Esophagus squamous epithelium (tissue), 4 donors: ENCODE data around the gene VPS16.
A peak's percentile ranks its signal among the peaks of the same experiment; 100 is the strongest.

ENCODE experiments used
- CTCF ChIP-seq, 6 experiments: fragments of 450-650 bp in 4 of 6; fragments of 200-600 bp in 2 of 6; sonication (generic) in 2 of 6; IDR thresholded peaks; one replicate each; pipeline ENCODE4 v1.5.1; 2016 to 2019; ENCODE audit warnings: antibody characterized with exemption in 6 of 6, mild to moderate bottlenecking in 4 of 6, moderate library complexity in 4 of 6
- POLR2A ChIP-seq, 4 donors: fragments of 450-650 bp; IDR thresholded peaks; one replicate each; pipeline ENCODE4 v1.6.1; 2017; ENCODE audit warnings: antibody characterized with exemption in 4 of 4, mild to moderate bottlenecking in 4 of 4, moderate library complexity in 3 of 4

GRCh38 chr20:2872459-2873009 lies 32.0 kb downstream of the VPS16 start:
- peak in 4 of 6 experiments; percentile 4 to 32 (median 21) for TF ChIP-seq CTCF (IDR thresholded peaks at IDR 0.05)
- no peak for TF ChIP-seq POLR2A (IDR thresholded peaks at IDR 0.05)
